Activated gamma-delta T cell (primary cell): ENCODE data around the gene MTG1.
"Not testable (repeated sequence)": the region's sequence is repeated elsewhere in the genome, so short reads cannot be mapped to it uniquely, and the experiment has no call there.

Source experiments
- DNase-seq: peaks from one replicate; lab custom pipeline; 2025; lab: John Stamatoyannopoulos, UW

MTG1 gene

DNA sequence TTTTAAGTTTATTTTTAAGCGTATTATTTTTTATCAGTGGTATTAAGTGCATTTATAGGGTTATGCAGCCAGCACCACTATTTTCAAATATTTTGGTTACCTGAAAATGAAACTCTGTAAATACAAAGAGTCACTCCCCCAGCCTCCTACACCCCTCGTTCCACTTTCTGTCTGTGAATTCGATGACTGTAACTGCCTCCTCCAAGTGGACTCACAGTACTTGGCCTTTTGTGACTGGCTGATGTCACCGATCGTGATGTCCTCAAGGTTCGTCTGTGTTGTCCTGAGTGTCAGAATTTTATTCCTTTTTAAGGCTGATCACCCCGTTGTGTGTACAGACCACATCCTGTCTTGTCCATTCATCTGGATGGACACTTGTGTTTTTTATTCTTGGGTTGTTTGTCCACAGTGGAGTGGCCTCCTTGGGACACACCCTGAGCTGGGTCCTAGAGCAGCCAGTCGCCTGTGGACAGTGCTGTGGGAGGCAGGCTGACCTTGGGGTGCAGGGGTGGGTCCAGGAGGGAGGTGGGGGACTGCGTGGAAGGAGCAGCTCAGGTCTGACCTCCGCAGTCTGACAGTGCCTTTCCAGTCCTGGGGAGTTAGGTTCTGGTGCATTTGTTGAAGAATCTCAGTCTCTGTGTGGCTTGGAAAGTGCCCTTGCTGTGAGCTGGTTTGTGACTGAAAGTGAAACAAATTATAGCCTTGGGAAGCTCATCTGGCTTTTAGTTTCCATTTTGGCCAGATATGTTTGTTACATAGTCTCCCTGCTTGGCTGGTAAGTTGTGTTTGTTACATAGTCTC is 6.9 kb downstream of the MTG1 start:
- DNase-seq, result no peak

DNA sequence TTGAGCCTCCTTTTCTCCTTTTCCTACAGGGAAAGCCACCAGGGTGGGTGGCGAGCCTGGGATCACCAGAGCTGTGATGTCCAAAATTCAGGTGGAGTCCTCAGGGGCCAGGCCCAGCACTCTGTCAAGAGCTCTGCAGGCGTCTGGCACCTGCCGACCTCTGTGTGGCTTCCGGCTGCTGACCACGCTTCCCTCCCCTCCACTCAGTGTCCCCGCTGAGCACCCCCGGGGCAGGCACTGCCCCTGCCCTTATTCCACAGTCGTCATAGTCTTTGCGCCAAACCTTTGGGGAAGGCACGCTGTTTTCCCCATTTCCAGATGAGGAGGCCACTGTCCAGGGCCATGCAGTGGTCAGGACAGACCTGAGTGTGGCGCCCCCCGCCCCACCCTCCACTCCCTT is 7.5 kb downstream of the MTG1 start:
- DNase-seq, result no peak

DNA sequence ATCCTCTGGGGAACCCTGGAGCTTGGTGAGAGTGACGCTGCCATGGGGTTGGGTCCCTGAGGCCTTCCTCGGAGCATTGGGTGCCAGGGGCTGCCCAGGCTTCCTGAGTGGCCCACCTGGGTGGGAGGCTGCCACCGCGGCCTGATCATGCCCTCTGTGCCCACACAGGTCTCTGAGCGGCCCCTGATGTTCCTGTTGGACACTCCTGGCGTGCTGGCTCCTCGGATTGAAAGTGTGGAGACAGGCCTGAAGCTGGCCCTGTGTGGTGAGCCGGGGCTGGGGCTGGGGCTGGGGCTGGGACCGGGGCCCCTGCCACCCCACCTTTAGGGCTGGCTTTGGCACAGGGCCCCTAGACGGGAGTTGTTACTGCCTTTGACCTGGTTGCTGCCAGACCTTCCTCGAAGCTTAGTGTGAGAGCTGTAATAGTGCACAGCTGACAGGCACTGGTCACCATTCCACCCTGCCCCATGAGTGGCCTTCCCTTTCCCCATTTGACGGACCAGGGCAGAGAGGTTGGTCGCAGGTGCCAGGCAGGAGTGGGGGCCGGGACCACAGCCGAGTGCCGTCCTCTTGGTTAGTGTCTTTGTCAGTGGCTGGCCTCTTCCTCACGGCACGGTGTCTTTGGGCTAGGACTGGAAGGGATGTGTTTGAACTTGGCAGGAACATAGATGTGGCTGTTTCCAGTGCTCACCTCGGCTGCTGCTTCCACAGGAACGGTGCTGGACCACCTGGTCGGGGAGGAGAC is 8.2 kb downstream of the MTG1 start:
- no peak for DNase-seq

DNA sequence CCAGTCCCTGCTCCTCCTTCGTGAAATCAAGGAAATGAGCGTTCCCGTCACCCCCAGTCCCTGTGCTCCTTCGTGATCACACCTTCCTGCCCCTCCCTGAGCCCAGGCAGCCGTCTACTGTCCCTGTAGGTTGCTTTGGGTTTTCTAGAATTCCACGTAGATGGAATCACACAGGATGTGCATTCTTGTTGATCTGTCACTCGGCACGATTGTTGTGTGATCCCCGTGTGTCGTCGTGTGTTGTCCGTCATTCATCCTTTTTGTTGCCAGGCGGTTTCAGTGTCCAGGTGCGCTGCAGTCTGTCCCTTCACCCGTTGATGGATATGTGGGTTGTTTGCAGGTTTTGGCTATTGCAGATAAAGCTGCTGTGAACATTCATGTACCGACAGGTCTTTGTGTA is 9.4 kb downstream of the MTG1 start:
- DNase-seq, result no peak

DNA sequence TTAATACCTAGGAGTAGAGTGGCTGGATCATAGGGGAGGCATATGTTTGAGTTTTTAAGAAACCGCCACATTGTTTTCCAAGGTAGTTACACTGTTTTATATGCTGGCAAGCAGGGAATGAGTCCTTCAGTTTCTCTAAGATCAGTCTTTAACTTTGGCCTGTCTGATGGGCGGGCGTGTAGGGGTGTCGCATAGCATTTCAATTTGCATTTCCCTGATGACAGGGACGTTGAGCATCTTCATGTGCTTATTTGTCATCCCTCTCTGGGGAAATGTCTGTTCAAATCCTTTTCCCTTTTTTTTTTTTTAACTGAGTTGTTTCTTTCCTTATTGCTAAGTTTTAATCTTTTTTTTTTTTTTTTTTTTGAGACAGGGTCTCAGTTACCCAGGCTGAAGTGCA is 9.8 kb downstream of the MTG1 start:
- no peak for DNase-seq

DNA sequence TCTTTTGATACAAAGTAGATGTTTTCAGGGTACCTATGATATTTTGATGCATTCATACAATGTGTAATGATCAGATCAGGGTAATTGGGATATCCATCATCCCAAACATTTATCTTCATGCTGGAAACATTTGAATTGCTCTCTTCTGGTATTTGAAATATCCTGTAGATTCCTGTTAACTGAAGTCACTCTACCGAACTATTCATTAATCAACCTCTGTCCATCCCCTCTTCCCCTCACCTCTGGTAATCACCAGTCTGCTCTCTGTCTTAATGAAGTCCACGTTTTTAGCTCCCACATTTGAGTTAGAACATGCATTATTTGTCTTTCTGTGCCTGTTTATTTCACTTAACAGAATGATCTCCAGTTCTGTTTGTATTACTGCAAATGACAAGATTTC is 11.3 kb downstream of the MTG1 start:
- no peak for DNase-seq

DNA sequence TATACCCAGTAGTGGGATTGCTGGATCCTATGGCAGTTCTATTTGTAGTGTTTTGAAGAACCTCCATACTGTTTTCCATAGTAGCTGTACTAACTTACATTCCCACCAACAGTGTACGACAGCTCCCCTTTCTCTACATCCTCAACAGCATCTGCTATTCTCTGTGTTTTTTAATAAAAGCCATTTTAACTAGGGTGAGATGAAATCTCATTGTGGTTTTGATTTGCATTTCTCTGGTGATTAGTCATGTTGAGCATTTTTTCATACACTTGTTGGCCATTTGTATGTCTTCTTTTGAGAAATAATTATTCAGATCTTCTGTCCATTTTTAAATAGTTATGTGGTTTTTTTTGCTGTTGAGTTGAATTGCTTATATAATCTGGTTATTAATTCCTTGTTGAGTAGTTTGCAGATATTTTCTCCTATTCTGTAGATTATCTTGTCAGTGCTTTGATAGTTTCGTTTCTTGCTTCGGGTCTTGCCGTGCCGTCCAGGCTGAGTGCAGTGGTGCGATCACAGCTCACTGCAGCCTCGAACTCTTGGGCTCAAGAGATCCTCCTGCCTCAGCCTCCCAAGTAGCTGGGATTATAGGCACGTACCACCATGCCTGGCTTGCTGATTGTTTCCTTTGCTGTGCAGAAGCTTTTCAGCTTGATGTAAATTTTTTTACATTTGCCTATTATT is 12.0 kb downstream of the MTG1 start:
- DNase-seq, result no peak

DNA sequence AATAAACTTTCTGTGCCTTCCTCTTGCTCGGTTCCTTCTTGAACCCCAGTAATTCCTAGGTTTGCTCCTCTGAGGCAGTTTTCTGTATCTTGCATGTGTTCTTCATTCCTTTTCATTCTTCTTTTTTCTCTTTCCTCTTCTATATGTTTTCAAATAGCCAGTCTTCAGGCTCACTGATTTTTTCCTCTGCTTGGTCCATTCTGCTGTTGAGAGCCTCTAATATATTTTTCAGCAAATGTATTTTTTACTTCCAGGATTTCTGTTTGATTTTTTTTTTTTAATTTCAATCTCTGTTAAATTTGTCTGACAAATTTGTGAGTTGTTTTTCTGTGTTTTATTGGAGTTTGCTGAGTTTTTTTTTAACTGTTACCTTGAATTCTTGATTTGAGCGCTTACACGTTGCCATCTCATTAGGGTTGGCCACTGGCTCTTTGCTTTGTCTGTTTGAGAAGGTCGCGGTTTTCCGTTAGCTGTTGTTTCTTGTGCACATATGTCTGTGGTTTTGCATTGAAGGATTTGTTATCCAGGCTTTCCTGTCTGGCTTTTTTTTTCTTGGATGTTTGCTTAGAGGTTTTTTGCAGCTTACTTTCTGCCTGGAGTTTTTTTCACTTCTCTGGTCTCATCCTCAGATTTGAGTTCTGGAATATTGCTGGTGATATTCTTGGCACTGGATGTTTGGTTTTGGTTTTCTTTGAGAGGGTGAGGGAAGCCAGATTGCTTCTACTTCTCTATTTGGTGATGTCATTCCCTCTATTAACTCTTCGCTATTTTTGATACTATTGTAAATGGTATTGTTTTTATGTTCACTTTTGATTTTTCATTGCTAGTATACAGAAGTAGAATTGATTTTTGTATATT is 17.8 kb downstream of the MTG1 start:
- DNase-seq, result no peak

DNA sequence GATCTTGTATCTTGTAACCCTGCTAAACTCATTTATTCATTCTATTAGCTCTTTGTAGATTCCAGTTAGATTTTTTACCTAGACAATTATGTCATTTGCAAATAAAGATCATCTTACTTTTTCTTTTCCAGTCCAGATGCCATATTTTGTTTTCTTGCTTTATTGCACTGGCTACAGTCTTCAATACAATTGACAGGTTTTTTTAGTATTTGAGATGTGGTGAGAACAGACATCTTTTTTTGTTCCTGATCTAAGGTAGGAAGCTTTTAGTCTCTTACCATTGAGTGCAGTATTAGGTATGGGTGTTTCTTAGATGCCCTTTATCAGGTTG is 18.4 kb downstream of the MTG1 start:
- no peak for DNase-seq

DNA sequence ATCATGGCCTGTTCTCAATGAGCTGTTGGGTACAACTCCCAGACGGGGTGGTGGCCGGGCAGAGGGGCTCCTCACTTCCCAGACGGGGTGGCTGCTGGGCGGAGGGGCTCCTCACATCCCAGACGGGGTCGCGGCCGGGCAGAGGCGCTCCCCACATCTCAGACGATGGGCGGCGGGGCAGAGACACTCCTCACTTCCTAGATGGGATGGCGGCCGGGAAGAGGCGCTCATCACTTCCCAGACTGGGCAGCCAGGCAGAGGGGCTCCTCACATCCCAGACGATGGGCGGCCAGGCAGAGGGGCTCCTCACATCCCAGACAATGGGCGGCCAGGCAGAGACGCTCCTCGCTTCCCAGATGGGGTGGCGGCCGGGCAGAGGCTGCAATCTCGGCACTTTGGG is 20.4 kb downstream of the MTG1 start:
- not testable (repeated sequence) for DNase-seq

DNA sequence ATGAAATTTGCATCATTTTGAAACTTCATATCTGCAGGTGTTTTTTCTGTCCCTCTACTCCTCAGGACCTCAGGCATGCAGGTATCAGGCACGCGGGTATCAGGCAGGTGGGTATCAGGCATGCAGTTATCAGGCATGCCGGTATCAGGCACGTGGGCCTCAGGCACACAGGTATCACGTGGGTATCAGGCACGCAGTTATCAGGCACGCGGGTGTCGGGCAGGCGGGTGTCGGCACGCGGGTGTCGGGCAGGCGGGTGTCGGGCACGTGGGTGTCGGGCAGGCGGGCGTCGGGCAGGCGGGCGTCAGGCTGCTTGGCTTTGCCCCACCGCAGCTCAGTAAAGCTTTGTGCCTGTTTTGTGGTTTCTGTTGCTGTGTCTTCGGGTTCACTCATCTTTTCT is 21.8 kb downstream of the MTG1 start:
- no peak for DNase-seq

DNA sequence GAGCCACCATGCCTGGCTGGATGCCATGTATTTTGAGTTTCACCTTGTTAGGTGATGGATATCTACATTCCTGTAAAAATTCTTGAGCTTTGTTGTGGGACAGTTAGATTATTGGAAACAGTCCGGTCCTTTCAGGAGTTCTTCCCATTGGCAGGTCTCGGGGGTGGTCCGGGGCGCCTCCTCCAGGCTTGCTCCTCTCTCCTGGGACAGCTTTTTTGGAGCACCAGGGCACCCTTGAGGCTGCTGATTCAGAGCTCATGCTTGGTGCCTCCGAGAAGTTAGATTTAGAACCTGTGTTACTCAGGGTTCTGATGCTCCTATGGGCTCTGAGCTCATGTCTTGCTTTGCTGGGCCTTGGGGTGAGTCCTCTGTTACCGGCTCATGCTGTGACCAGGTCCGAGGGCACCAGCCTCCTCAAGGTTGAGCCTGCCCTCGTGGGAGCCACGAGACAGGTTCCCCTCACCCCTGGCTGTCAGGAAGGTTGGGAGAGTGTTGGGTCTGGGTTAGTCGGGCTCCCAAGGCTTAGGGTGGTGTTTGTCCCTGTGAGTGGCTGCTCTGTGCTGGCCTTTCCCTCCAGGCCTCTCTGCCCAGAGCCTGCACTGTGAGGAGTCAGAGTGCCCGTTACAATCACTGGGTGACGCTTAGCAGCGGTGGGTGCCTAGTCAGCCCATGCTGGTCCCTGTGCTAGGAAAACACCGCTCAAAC is 24.5 kb downstream of the MTG1 start:
- no peak for DNase-seq

DNA sequence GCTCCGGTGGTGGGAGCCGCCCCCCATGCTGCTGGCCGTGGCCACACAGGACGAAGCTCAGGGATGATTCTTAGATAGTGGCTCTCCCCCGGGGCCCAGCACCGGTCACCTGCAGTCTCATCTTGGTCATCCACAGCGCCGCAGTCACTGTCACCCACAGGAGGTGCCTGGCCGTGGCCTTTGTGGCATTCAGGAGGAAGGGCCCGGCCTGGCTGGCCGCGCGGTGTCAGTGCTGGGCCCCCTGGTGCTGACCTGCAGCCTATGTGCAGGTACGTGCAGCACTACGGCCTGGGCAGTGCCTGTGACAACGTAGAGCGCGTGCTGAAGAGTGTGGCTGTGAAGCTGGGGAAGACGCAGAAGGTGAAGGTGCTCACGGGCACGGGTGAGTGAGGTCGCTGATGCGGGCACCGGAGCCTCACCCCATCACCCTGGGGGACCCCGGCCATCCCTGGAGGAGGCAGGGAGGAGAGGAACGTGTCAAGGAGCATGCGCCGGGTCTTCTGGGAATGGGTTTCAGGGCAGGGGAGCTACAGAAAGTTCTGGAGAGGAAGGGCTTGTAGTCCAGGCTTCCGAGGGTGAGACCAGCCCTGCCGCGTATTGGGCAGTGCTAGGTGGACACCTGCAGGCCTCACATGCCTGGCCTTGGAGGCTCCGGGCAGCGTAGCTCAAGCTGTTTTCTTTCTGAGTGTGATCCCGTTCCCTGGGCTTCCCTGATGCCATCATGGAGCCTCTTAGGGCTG is 25.4 kb downstream of the MTG1 start:
- no peak for DNase-seq

DNA sequence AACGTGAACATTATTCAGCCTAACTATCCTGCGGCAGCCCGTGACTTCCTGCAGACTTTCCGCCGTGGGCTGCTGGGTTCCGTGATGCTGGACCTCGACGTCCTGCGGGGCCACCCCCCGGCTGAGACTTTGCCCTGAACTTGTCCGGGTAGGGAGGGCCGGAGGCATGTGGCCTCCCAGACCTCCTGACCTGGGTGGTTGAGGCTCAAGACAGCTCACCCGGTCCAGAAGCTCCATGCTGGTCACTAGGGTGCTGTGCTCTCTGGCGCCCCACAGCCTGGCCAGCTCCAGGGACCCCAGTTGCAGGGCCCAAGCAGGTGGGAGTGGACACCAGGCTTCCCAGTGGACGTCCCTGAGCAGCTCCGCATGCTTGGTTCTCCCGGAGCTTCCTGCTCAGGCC is 26.1 kb downstream of the MTG1 start:
- DNase-seq, result no peak

DNA sequence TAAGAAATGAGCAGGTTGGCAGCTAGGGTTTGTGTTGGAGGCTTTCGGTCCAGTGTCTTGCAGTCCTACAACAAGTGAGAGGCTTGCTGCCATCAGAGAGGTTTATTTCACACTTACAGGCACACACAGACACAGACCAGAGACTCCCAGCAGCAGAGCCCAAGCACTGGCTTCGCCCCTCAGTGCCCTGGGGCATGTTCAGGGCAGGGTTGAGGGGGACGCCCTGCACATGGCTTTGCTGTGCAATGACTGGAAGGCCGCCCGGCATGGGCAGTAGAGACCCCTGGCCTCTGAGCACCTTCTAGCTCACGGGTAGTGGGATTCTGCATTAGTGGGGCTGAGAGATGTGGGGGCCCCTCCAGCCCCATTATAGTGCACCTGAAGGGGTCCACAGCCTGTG is 26.6 kb downstream of the MTG1 start:
- DNase-seq, result no peak

DNA sequence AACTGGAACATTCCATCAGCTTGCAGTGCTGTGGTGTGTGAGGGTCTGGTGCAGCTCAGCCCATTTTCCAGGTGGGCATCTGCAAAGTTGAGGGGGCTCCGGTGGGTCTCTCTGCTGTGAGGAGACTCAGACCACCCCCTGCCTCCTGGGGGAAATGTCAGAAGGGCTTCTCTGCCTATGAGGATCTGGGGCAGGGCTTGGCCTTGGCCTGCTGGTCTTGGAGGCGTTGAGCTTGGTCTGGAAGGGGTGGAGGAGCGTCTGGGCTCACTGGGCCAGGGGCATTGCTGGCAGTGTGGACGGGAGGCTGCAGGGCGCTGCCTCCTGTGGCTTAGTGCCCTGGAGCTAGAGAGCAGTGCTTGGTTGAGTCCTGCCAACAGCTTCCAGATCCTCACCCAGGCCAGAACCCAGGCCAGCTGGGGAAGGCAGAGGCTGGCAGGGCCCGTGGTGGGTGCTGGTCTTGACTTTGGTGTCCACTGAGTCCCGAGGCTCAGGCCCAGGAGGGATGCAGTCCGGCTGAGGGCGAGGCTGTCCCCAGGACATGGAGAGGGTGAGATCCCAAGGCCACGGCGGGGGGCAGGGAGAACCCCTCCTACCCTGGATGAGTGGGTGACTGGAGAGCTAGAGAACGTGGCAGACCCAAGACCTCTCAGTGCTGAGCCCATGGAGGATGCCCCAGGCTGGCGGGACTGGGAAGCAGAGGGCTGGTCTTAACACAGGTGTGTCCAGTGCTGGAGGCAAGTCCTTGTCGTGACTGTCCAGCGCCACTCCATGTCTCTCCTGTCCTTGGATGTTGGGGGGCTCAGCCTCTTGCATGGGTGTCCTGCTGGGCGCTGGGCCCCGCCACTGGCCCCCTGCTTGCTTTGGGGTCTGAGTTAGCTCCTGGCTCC is 27.6 kb downstream of the MTG1 start:
- no peak for DNase-seq

DNA sequence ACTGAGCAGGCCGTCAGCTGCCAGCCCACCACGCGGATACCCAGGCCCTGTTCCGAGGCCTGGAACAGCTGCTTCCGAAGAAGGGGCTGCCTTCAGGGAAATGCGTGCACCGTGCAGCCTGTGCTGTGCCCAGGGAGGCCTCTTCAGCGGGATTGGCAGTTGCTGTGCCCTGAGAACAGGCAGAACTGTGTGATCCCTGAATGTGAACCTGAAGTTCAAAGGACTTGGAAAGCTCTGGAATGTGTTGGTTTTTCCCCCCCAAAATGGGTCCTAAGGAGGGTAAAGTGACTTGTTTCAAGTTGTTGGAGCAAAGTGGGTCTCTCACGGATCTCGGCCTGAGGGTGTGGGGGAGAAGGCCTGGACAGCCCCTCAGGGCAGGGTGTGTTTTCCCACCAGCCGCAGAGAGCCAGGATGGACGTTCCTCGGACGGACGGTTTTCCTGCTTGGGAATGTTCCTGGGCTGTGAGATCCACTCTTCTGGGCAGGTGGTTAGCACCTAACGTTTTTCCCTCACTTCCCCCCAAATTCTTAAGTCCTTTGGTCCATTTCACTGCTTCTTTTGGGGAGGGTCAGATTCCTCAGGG is 28.4 kb downstream of the MTG1 start:
- DNase-seq, result no peak

DNA sequence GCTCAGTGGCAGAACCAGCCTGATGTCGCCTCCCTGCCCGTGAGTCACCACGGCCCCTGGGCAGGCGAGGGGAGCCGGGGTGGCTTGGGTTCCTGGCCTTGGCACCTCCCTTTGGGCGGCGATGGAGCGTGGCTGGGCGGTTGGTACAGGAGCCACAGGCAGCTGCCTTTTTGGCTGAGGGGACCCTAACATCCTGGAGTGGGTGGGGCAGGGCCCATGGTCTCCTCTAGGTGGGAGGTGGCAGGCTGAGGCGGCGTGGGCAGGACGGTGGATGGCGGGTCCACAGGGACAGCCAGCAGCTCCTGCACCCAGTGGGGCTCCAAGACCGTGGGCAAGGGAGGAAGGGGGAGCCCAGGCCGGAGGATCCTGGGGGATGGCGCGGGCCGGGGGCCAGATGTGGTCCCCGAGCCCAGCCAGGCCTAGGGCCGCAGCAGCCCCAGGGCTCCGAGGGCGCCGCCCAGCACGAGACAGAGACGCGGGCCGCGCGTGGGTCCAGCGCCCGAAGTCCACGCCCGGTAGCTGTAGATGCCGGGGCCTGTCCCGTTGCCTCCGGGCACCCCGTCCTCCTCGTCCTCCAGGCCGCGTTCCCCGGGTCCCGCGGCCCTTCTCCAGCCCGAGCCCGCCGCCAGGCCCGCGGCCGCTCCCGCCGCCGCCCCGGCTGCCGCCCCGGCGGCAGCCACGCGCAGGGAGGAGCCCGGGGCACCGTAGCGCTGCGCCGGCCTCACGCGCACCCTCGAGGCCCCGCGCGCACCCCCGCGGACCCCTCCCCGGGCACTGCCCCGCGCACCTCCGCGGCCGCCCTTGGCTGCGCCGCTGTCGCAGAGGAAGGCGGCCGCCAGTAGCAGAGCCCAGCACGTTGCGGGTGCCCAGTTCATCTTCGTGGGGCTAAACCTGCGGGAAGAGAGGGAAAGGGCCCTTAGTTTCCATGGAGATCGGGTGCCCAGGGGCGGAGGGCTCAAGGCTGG is 29.1 kb downstream of the MTG1 start:
- DNase-seq, result no peak
